Activated T-helper 2 cell treated with anti-CD3 and anti-CD28 coated beads, Interferon-gamma antibody, Interleukin-2, Interleukin-4, amounts not matched to agents 10 μg/mL and 5 μg/mL and 100 μg/mL, durations not matched to agents 14 hours and 24 hours and 36 hours (primary cell): ENCODE data around the gene TPRN. TPM values are rescaled to one million over a fixed set of nuclear protein-coding genes. Genes with fewer than 3 reads are reported as not detected.

Experiments
- DNase-seq: peaks from one replicate; pipeline ENCODE4 v3.0.0; 2021; ENCODE audit warnings: low spot score
- H3K27ac Mint-ChIP-seq: one replicate; pipeline ENCODE4 v1.8.0; 2021; ENCODE audit warnings: mixed read lengths
- H3K27me3 Mint-ChIP-seq: one replicate; pipeline ENCODE4 v1.8.0; 2021; ENCODE audit warnings: low read depth, mixed read lengths
- H3K36me3 Mint-ChIP-seq: one replicate; pipeline ENCODE4 v1.8.0; 2021; ENCODE audit warnings: low read depth, mixed read lengths
- H3K4me1 Mint-ChIP-seq: one replicate; pipeline ENCODE4 v1.8.0; 2021; ENCODE audit warnings: low read depth, mixed read lengths
- H3K4me3 Mint-ChIP-seq: one replicate; pipeline ENCODE4 v1.8.0; 2021; ENCODE audit warnings: low read depth, mild to moderate bottlenecking, moderate library complexity, mixed read lengths
- H3K9me3 Mint-ChIP-seq: one replicate; pipeline ENCODE4 v1.8.0; 2021; ENCODE audit warnings: mixed read lengths
- intact Hi-C: fragments of 100-400 bp; cut with micrococcal nuclease; formaldehyde crosslinking; loops from one replicate; pipeline ENCODE4 v1.15.1; 2023
- total RNA-seq: library from RNA; stranded (reverse); gene quantifications from 2 replicates; pipeline ENCODE4 v1.2.3, GENCODE V29; 2022

The TPRN gene
- total RNA-seq, 1 donor from 2014 or later: 16.4 TPM

- no peaks in the 10 kb centered on the region for H3K27me3 Mint-ChIP-seq
- H3K4me1 Mint-ChIP-seq: peaks cover 21% of the 10 kb centered on the region
- no peak overlapping the region for H3K27ac Mint-ChIP-seq
- H3K36me3 Mint-ChIP-seq: peaks cover 16% of the 10 kb centered on the region
- no peaks in the 10 kb centered on the region for H3K9me3 Mint-ChIP-seq
- intact Hi-C loops: no loop called here
- DNase-seq: no peak
- H3K4me3 Mint-ChIP-seq: no peak overlapping the region
Observed at GRCh38 chr9:137191691-137192447, 8.7 kb downstream of the TPRN start.

- peaks cover 16% of the 10 kb centered on the region for H3K36me3 Mint-ChIP-seq
- H3K27ac Mint-ChIP-seq: peak overlapping the region; percentile 33
- no peaks in the 10 kb centered on the region for H3K9me3 Mint-ChIP-seq
Observed at GRCh38 chr9:137191245-137191644, 9.3 kb downstream of the TPRN start.

DNA sequence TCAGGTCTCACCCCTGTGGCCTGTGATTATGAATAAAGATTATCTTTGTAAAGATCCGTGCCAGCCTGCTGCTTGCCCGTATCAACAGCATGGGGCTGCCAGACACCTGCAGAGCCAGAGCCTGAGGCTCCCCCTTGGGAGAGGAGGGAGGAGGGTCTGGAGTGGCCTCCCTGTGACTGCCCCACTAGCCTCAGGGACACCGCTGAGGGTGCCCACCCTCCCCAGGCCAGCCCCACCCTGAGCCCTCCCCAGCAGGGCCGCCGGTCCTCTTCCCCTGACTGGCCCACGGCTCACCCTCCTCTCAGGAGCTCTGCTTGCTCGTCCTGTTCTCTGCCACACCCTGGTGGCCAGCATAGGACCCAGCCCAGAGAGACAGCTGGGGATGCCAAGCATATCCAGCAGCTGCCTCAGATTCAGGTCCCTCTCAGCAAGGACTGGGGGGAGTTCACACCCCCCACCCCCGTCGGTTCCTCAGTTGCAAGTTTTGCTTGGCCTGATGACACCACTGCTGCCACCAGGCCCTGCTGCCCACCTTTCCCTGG lies 10.2 kb downstream of the TPRN start:
- Mint-ChIP-seq H3K4me1 (peaks cover 25% of the 10 kb centered on the region), H3K27ac (peak overlapping the region; percentile 33), H3K4me3 (peak overlapping the region; percentile 94), H3K27me3 (no peaks in the 10 kb centered on the region), H3K9me3 (no peaks in the 10 kb centered on the region), H3K36me3 (peaks cover 21% of the 10 kb centered on the region)
- intact Hi-C loops: no loop called here
- DNase-seq: no peak

More at GRCh38 chr9:137191245-137191644, 9.3 kb downstream of the TPRN start:
- H3K4me3 Mint-ChIP-seq: peak overlapping the region; percentile 74
- intact Hi-C loops: no loop called here
- DNase-seq: no peak
- peaks cover 25% of the 10 kb centered on the region for H3K4me1 Mint-ChIP-seq
- no peaks in the 10 kb centered on the region for H3K27me3 Mint-ChIP-seq

DNA sequence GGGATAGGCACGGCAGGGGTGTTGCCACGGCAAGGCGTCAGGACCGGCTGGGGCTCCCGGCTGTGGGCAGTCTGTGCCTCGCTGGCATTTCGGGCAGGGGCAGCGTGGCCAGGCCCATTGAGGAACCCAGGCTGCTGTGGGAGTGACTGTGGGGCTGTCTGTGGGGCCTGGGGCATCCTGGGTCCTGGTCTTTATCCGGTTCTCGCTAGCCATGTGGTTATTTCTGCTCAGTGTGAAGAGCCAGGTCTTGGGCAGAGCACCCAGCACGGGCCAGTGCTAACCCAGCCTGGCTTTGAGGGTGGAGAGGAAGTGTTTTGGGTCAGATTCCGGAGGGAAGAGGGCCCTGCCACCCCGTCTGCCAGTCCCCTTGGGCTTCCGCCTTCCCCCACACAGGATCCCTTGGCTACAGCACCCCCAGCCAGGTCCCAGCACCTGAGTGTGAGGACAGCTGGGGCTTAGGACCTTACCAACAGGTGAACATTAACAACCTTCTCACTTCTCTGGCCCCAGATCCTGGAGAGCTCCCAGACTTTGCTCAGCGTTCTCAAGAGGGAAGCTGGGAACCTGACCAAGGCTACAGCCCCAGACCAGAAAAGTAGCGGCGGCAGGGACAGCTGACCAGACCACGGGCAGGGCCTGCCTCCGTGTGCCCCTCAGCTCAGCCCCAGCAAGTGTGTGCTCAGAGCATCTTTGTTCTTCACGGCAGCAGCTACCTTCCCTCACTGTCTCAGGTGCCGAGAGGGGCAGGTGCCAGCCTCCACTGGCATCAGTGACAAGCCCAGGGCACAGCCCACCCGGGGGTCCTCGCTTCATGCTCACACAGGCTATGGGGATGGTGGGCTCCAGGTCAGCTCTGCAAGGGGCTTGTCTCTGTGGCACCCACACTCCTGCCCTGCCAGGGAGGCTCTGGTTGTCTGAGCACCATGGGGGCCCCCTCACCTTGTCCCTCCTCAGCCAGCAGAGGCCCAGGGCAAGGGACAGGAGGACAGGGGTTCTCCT lies 10.9 kb downstream of the TPRN start:
- Mint-ChIP-seq H3K4me3 (peak overlapping the region; percentile 94), H3K27me3 (no peaks in the 10 kb centered on the region), H3K9me3 (no peaks in the 10 kb centered on the region), H3K27ac (peak overlapping the region; percentile 89), H3K36me3 (peaks cover 23% of the 10 kb centered on the region), H3K4me1 (peaks cover 25% of the 10 kb centered on the region)
- intact Hi-C loops: loop anchor here (5.0 kb wide), 1 partner anchor 48 kb away; no protein-coding TSS in a partner anchor
- no peak for DNase-seq

GRCh38 chr9:137188490-137189296 lies 11.8 kb downstream of the TPRN start, which contains the start of the genes ANAPC2 and SSNA1:
ANAPC2 (minus strand) TSS chr9:137188560; CDS start chr9:137188532, 28 bp downstream.
SSNA1 (plus strand) TSS chr9:137188676; CDS start chr9:137188727, 51 bp downstream.
- peak within 1 kb of the TSS; percentile 89 for H3K27ac Mint-ChIP-seq
- no peaks in the 10 kb centered on the region for H3K27me3 Mint-ChIP-seq
- H3K9me3 Mint-ChIP-seq: no peaks in the 10 kb centered on the region
- peaks cover 31% of the 10 kb centered on the region for H3K36me3 Mint-ChIP-seq
- H3K4me3 Mint-ChIP-seq: peak within 1 kb of the TSS; percentile 94
- intact Hi-C loops: loop anchor here (1.0 to 5.0 kb wide), 4 partner anchors 12 to 49 kb away; partner anchors contain the start of genes NDOR1, TMEM203 and TPRN
- peak; percentile 93 for DNase-seq
- peaks cover 25% of the 10 kb centered on the region for H3K4me1 Mint-ChIP-seq

DNA sequence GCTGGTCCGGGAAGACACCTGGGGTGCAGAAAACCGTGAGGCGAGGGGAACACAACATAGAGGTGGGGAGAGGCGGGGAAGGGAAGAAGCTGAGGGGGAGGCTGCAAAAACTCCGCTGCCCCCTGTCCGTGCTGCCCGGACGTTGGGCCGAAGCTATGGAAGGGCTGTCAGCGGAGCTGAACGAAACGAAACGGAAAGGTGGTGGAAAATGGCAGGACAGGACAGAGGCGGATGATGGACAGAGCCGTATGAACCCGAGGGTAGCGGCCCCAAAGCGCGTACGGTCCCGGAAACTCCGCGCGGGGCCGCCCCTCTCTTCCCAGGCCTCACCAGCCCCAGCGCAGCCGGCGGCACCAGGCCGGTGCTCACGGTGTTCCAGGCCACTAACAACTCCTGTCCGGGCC lies 12.5 kb downstream of the TPRN start:
- Mint-ChIP-seq H3K9me3 (no peaks in the 10 kb centered on the region), H3K27ac (peak overlapping the region; percentile 78), H3K36me3 (peaks cover 35% of the 10 kb centered on the region), H3K27me3 (no peaks in the 10 kb centered on the region), H3K4me1 (peaks cover 25% of the 10 kb centered on the region), H3K4me3 (peak overlapping the region; percentile 91)
- intact Hi-C loops: loop anchor here (1.0 to 5.0 kb wide), 4 partner anchors 12 to 49 kb away; partner anchors contain the start of genes NDOR1, TMEM203 and TPRN
- no peak for DNase-seq

DNA sequence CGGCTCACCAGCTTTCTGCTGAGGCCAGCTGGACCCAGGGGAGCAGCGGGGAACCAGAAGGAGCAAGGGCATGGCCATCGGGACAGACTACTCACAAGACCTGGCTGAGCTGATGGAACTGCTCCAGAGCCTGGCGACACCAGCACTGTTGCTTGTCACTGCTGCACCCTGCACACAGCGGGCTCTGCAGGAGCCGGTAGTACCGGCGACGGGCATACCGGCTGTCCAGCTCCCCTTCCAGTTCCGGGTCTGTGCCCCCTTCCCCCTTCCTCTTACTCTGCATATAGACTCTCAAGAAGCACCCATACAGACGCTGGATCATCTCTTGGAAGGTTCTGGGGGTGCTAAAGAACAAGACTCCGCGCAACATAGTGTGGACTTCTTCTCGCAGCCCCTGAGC lies 13.2 kb downstream of the TPRN start:
- peak overlapping the region; percentile 91 for H3K4me3 Mint-ChIP-seq
- H3K4me1 Mint-ChIP-seq: peaks cover 25% of the 10 kb centered on the region
- DNase-seq: no peak
- peak overlapping the region; percentile 78 for H3K27ac Mint-ChIP-seq
- peaks cover 35% of the 10 kb centered on the region for H3K36me3 Mint-ChIP-seq
- no peaks in the 10 kb centered on the region for H3K27me3 Mint-ChIP-seq
- H3K9me3 Mint-ChIP-seq: no peaks in the 10 kb centered on the region
- intact Hi-C loops: loop anchor here (5.0 kb wide), 1 partner anchor 50 kb away; no protein-coding TSS in a partner anchor

DNA sequence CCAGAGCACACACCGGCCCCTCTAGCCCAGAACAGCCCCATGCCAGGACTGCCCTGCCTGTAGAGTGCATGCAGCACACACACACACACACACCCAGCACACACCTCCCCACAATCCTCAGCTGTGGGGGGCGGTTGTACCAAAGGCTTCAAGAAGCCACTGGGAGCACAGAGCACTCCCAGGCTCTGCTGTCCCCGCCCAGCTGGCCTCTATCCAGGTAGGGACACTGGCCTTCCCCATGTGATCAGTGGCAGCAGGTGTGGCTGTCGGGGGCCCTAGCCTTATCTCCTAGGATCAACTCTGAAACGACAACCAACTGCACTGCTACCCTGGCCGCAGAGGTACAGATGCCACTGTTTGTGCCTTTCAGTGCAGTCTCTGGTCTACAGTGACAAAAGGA lies 14.2 kb downstream of the TPRN start:
- intact Hi-C loops: loop anchor here (5.0 kb wide), 1 partner anchor 51 kb away; no protein-coding TSS in a partner anchor
- Mint-ChIP-seq H3K27me3 (no peaks in the 10 kb centered on the region), H3K4me1 (peaks cover 25% of the 10 kb centered on the region), H3K36me3 (peaks cover 40% of the 10 kb centered on the region), H3K4me3 (peak overlapping the region; percentile 91), H3K27ac (no peak overlapping the region), H3K9me3 (no peaks in the 10 kb centered on the region)
- DNase-seq: no peak

DNA sequence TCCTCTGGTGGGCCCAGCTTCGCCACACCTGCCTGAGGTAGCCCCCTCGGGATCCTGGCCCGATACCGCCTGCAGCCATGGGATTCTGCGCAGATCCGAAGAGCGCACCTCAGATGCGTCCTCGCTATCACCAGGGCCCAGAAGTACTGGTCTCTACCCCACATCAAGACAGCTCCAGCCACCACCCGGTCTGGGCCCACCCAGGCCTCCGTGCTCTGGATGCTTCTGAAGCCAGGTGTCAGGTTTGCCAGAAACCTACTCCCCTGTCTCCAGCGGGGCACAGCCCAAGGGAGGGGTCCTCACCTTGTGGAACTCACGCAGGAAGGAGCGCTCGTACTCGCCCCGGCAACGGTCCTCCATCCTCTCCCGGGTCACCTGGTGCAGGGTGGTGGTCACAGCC lies 14.6 kb downstream of the TPRN start:
- Mint-ChIP-seq H3K36me3 (peaks cover 37% of the 10 kb centered on the region), H3K4me3 (peak overlapping the region; percentile 91), H3K27ac (no peak overlapping the region), H3K4me1 (peaks cover 22% of the 10 kb centered on the region), H3K9me3 (no peaks in the 10 kb centered on the region), H3K27me3 (no peaks in the 10 kb centered on the region)
- no peak for DNase-seq
- intact Hi-C loops: loop anchor here (5.0 kb wide), 1 partner anchor 51 kb away; no protein-coding TSS in a partner anchor

GRCh38 chr9:137184881-137185660 lies 15.5 kb downstream of the TPRN start:
- no peak for DNase-seq
- H3K4me1 Mint-ChIP-seq: peaks cover 17% of the 10 kb centered on the region
- H3K27me3 Mint-ChIP-seq: no peaks in the 10 kb centered on the region
- no peaks in the 10 kb centered on the region for H3K9me3 Mint-ChIP-seq
- intact Hi-C loops: loop anchor here (5.0 kb wide), 1 partner anchor 52 kb away; no protein-coding TSS in a partner anchor
- H3K27ac Mint-ChIP-seq: no peak overlapping the region
- H3K4me3 Mint-ChIP-seq: no peak overlapping the region
- peaks cover 31% of the 10 kb centered on the region for H3K36me3 Mint-ChIP-seq

DNA sequence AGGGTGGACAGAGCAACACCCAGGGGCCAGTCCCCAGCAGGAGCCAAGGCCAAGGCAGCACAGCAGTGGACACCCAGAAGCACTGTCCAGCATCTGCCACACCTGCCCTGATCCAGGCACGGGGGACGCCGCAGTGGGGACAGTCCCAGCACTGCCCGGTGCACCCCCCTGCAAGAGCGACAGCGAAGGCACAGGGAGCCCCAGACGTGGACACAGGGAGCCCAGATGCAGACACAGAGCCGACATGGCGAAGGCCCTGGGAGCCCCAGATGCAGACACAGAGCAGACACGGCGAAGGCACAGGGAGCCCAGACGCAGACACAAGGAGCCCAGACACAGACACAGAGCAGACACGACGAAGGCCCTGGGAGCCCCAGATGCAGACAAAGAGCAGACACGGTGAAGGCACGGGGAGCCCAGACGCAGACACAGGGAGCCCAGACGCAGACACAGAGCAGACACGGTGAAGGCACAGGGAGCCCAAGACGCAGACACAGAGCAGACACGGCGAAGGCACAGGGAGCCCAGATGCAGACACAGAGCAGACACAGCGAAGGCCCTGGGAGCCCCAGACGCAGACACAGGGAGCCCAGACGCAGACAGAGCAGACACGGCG lies 16.5 kb downstream of the TPRN start:
- Mint-ChIP-seq H3K27me3 (no peaks in the 10 kb centered on the region), H3K36me3 (peaks cover 30% of the 10 kb centered on the region), H3K4me3 (peak overlapping the region; percentile 17)

More for the DNA sequence above, 16.5 kb downstream of the TPRN start:
- no peak for DNase-seq
- Mint-ChIP-seq H3K4me1 (peaks cover 14% of the 10 kb centered on the region), H3K27ac (no peak overlapping the region), H3K9me3 (no peaks in the 10 kb centered on the region)
- intact Hi-C loops: no loop called here
